Measurements from ENCODE around the gene ITM2C. TPM values are rescaled to one million over a fixed set of nuclear protein-coding genes. Genes with fewer than 3 reads are reported as not detected.

Gene ITM2C
- total RNA-seq, 1 experiment from 2014 or later: 156 TPM

- DNase-seq (ENCODE audit: low read depth): no peak
Observed at GRCh38 chr2:230850358-230850658, 14.4 kb upstream of the ITM2C start.

GRCh38 chr2:230852113-230852512 lies 12.6 kb upstream of the ITM2C start:
- no peak for DNase-seq (ENCODE audit: low read depth)

GRCh38 chr2:230861552-230862255 lies 3.0 kb upstream of the ITM2C start:
- DNase-seq (ENCODE audit: low read depth): no peak

- DNase-seq (ENCODE audit: low read depth): no peak
Observed at GRCh38 chr2:230862292-230862691, 2.5 kb upstream of the ITM2C start.

GRCh38 chr2:230863031-230863430 lies 1.7 kb upstream of the ITM2C start:
- no peak for DNase-seq (ENCODE audit: low read depth)

GRCh38 chr2:230863442-230864121 lies 1.2 kb upstream of the ITM2C start:
- no peak for DNase-seq (ENCODE audit: low read depth)

- DNase-seq (ENCODE audit: low read depth): no peak
Observed at GRCh38 chr2:230864122-230864604, 579 bp upstream of the ITM2C start.

- peak; percentile 25 for DNase-seq (ENCODE audit: low read depth)
Observed at GRCh38 chr2:230865307-230865765, 594 bp downstream of the ITM2C start.

GRCh38 chr2:230865766-230866755 lies 1.3 kb downstream of the ITM2C start:
- peak; percentile 47 for DNase-seq (ENCODE audit: low read depth)

GRCh38 chr2:230866756-230867523 lies 2.2 kb downstream of the ITM2C start:
- DNase-seq (ENCODE audit: low read depth): peak; percentile 58

- no peak for DNase-seq (ENCODE audit: low read depth)
Observed at GRCh38 chr2:230868161-230868946, 3.6 kb downstream of the ITM2C start.

GRCh38 chr2:230868947-230869913 lies 4.5 kb downstream of the ITM2C start:
- no peak for DNase-seq (ENCODE audit: low read depth)

- DNase-seq (ENCODE audit: low read depth): no peak
Observed at GRCh38 chr2:230869914-230870543, 5.3 kb downstream of the ITM2C start.

- peak; percentile 31 for DNase-seq (ENCODE audit: low read depth)
Observed at GRCh38 chr2:230870544-230871360, 6.0 kb downstream of the ITM2C start.

GRCh38 chr2:230871361-230872150 lies 6.8 kb downstream of the ITM2C start:
- no peak for DNase-seq (ENCODE audit: low read depth)

- no peak for DNase-seq (ENCODE audit: low read depth)
Observed at GRCh38 chr2:230872151-230872967, 7.6 kb downstream of the ITM2C start.

Measured in RPMI7951 (cell line).